Omental fat pad (tissue), 4 donors: ENCODE data around the gene ZNF418. TPM values are rescaled to one million over a fixed set of nuclear protein-coding genes. Genes with fewer than 3 reads are reported as not detected.
"Not testable (repeated sequence)": the region's sequence is repeated elsewhere in the genome, so short reads cannot be mapped to it uniquely, and the experiment has no call there.

Experiments used
- ATAC-seq: fragments of 150-250 bp; one replicate; pipeline ENCODE4 v1.9.1; 2016; ENCODE audit warnings: mild to moderate bottlenecking, moderate library complexity; ENCODE audit not compliant: low FRiP score
- DNase-seq: peaks from one replicate; pipeline ENCODE4 v3.0.0-alpha.2; 2019; ENCODE audit warnings: low spot score
- total RNA-seq, 4 donors: library from RNA; depleted of rRNA; stranded (reverse); fragments of >200 nt; gene quantifications; one replicate each; pipeline ENCODE4 v1.1.0, GENCODE V29; 2016
- TF ChIP-seq, protein P1 (sequence below), 3 donors: fragments of 450-650 bp; IDR thresholded peaks; one replicate each; pipeline ENCODE4 v1.5.1; 2016 to 2017; ENCODE audit warnings: antibody characterized with exemption in 3 of 3, mild to moderate bottlenecking in 3 of 3, moderate library complexity in 2 of 3

Gene ZNF418
- total RNA-seq, 4 donors from 2014 or later = 4.1 to 7.9 (median 5.5) TPM

DNA sequence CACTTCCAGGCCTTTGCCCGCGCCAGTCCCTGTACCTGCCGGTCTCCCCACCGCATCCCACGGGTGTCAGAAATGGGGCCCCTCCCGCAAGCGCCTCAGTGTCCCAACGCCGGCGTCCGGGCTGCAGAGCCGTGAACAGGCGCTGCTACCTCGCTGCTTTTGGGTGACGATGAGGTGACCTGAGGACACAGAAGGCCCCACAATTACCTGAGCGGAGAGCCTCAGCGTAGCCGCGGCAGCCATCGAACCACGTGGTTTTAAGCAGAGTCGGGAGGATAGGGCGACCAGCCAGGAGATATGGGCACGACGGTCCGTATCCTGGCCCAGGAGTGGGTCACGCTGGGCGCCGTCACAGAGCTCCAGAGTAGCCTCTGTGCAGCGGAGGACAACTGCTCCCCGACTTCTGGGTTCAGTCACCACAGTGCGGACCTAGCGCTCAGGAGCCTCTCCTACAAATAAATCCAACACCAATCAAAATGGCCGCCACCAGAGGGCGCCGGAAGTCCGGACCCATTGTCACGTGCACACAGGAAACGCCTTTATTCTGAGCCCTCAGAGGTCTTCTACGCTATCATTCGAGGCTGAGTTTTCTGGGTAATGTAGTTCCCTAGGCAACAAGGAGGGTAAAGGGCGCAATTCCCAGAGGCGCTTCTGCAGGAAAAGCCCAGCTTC lies 46.5 kb downstream of the ZNF418 start, which contains the start of gene ZNF814:
Gene ZNF814 (minus strand): TSS at position 478 of the 672 bp plus-strand sequence. CDS start 235 bp downstream, at position 243.
- peak; percentile 67 for DNase-seq
- TF ChIP-seq, protein P1, sequence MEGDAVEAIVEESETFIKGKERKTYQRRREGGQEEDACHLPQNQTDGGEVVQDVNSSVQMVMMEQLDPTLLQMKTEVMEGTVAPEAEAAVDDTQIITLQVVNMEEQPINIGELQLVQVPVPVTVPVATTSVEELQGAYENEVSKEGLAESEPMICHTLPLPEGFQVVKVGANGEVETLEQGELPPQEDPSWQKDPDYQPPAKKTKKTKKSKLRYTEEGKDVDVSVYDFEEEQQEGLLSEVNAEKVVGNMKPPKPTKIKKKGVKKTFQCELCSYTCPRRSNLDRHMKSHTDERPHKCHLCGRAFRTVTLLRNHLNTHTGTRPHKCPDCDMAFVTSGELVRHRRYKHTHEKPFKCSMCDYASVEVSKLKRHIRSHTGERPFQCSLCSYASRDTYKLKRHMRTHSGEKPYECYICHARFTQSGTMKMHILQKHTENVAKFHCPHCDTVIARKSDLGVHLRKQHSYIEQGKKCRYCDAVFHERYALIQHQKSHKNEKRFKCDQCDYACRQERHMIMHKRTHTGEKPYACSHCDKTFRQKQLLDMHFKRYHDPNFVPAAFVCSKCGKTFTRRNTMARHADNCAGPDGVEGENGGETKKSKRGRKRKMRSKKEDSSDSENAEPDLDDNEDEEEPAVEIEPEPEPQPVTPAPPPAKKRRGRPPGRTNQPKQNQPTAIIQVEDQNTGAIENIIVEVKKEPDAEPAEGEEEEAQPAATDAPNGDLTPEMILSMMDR (IDR thresholded peaks at IDR 0.05) = no peak
- peak; percentile 91 for ATAC-seq

DNA sequence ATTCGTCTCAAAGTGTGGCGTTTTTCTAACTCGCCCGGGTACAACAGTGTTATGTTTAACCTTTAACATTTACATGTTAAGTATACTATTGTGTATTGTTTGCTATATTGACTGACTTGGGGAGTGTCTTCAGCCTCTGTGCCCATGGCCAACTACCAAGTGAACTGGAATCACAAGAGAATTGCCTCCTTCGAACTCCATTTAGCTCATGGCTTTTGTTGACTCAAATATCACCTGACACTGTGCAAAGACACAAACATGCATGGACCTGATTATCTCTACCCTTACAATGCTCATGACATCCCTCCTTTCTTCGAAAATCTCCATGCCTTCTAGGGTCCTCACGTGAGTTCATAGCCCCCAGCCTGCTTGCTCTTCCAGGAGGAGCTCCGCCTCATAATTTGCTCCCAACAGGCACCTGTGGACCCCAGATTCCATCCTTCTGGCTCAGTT lies 47.1 kb downstream of the ZNF418 start:
- TF ChIP-seq, protein P1 (IDR thresholded peaks at IDR 0.05) = no peak
- no peak for DNase-seq
- no peak for ATAC-seq

DNA sequence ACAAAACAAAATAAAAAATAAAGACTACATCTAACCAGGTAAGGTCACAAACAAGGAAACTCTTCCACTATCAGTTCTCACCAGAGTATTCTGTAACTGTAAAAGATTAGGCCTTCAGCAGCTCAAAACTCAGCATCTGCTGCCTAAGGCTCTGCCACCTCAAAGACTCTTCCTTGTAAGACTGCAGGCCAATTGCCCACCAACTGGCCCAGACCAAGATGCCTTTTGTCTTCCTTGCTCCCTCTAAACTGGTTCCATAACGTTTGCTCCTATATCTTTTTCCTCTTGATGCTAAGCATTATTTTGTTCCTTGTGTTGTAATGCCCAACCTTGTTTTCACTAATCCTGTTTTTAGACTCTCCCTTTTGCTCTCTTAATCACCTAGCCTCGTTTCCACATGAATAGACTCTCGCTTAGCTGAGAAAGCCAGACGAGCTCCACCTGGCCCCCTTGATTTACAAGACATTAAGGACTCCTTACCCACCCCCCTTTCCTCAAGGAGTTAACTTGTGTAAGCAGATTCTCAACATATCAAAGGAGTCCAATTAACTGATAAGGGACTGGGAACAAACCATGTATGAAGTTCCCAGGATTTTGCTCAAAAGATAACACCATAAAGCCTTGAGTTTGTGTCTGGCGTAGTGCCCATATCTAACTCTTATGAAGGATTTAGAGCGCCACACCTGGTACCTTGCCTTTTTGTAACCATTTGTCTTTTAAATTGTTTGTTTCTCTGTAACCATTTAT lies 47.8 kb downstream of the ZNF418 start:
- ATAC-seq (no peak), DNase-seq (no peak)
- TF ChIP-seq, protein P1 (IDR thresholded peaks at IDR 0.05) = no peak

DNA sequence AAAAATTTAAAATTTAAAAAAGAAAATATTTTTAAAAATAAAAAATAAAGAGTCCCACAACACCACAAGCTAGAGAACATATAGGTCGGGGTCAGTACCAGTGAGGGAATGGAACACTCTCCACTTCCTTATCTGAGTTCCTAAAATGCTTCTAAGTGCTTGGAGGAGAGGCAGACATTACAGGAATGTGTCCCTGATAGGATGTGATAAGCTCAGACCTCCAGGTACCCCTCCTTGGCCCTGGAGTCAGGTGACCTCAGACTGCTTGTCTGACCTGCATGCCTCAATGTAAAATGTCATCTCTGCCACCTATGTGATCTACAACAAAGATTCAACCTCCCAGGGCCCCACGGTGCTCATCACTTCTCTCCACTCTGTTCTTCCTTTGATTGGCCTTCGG lies 49.2 kb downstream of the ZNF418 start:
- DNase-seq (no peak), ATAC-seq (no peak)
- TF ChIP-seq, protein P1 (IDR thresholded peaks at IDR 0.05) = no peak

DNA sequence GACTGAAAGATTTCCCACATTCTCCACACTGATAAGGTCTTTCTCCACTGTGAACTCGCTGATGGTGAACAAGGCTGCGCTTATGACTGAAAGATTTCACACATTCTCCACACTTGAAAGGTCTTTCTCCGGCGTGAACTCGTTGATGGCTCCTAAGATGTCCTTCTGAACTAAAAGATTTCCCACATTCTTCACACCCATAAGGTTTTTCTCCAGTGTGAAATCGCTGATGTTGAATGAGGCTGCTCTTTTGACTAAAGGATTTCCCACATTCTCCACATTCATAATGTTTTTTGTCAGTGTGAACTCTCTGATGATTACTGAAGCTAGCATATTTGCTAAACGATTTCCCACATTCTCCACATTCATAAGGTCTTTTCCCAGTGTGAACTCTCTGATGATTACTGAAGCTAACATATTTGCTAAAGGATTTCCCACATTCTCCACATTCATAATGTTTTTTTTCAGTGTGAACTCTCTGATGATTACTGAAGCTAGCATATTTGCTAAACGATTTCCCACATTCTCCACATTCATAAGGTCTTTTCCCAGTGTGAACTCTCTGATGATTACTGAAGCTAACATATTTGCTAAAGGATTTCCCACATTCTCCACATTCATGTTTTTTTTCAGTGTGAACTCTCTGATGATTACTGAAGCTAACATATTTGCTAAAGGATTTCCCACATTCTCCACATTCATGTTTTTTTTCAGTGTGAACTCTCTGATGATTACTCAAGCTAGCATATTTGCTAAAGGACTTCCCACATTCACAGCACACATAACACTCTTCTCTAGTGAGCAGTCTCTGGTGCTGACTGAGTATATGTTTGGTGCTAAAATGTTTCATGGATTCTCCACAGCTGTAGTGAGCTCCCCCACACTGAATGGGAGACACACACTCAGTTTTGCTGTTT lies 61.1 kb downstream of the ZNF418 start:
- not testable (repeated sequence) for DNase-seq, ATAC-seq

DNA sequence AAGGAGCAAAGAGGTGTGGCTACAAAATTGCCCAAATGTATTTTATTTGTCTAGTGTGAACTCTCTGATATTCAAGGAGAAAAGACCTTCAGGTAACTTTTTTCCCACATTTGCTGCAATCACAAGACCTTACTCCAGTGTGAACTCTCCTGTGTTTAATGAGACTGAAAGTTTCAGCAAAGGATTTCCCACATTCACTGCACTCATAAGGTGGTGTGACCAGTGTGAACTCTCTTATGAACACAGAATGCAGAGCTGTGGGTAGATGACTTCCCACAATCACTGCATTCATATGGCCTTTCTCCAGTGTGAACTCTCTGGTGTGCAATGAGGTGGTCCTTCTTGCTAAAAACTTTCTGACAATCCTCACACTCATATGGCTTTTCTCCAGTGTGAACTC lies 62.8 kb downstream of the ZNF418 start:
- no peak for ATAC-seq
- TF ChIP-seq, protein P1 (IDR thresholded peaks at IDR 0.05) = no peak
- DNase-seq = no peak

Other genes with a start within 250 kb of the ZNF418 start
- gene ZNF154, start 226.2 kb downstream of the ZNF418 start, total RNA-seq = 1 to 10 TPM; 1.4 to 4.4 (median 2.8) TPM
- gene ZNF671, start 207.8 kb downstream of the ZNF418 start, total RNA-seq = 10 to 100 TPM in 1 of 4 donors, 1 to 10 TPM in 3; 3.0 to 10.2 (median 6.3) TPM
- gene ZNF776, start 188.6 kb downstream of the ZNF418 start, total RNA-seq = 10 to 100 TPM in 2 of 4 donors, 1 to 10 TPM in 2; 5.3 to 18.1 (median 10.1) TPM
- 10 to 100 TPM; 14.3 to 21.1 (median 17.4) TPM for gene ZNF586, start 165.7 kb downstream of the ZNF418 start, total RNA-seq
- gene ZNF552, start 120.5 kb downstream of the ZNF418 start, total RNA-seq = 10 to 100 TPM in 1 of 4 donors, 1 to 10 TPM in 3; 5.7 to 17.3 (median 8.8) TPM
- 10 to 100 TPM; 12.7 to 39.0 (median 19.0) TPM for gene ZNF587B, start 105.1 kb downstream of the ZNF418 start, total RNA-seq
- gene ZNF587, start 85.5 kb downstream of the ZNF418 start, total RNA-seq = 10 to 100 TPM; 11.8 to 36.3 (median 19.9) TPM
- gene ZNF814, start 46.4 kb downstream of the ZNF418 start, total RNA-seq = 10 to 100 TPM; 13.3 to 25.9 (median 15.1) TPM
- gene ZNF417, start 18.8 kb downstream of the ZNF418 start, total RNA-seq = 10 to 100 TPM; 10.8 to 13.2 (median 11.0) TPM
- gene ZNF256, start 12.3 kb upstream of the ZNF418 start, total RNA-seq = 1 to 10 TPM; 3.1 to 7.9 (median 4.3) TPM
- 1 to 10 TPM in 1 of 4 donors, under 1 TPM in 2, not detected in 1; 0.46 to 1.5 (median 0.96) TPM for gene C19orf18, start 39.1 kb upstream of the ZNF418 start, total RNA-seq
- 10 to 100 TPM in 1 of 4 donors, 1 to 10 TPM in 3; 7.9 to 37.4 (median 8.5) TPM for gene ZNF606, start 67.4 kb upstream of the ZNF418 start, total RNA-seq
- not detected for gene ZSCAN1, start 98.6 kb upstream of the ZNF418 start, total RNA-seq
- 10 to 100 TPM in 1 of 4 donors, 1 to 10 TPM in 3; 1.2 to 10.9 (median 4.3) TPM for gene ZNF135, start 123.9 kb upstream of the ZNF418 start, total RNA-seq
- gene ZSCAN18, start 162.8 kb upstream of the ZNF418 start, total RNA-seq = 10 to 100 TPM; 28.8 to 66.2 (median 36.4) TPM
- gene ZNF329, start 215.4 kb upstream of the ZNF418 start, total RNA-seq = 1 to 10 TPM; 5.1 to 8.5 (median 7.4) TPM
- 10 to 100 TPM; 16.5 to 30.4 (median 21.7) TPM for gene ZNF274, start 247.7 kb upstream of the ZNF418 start, total RNA-seq